GM23338 (cell line): ENCODE results near the gene GNA15. TPM values are rescaled to one million over a fixed set of nuclear protein-coding genes. Genes with fewer than 3 reads are reported as not detected.
A peak's percentile ranks its signal among the peaks of the same experiment; 100 is the strongest.

Experiments
- ATAC-seq: fragments of 200-7000 bp; cut with Tn5 transposase; 3 replicates; pipeline ENCODE4 v1.9.1; 2020
- DNase-seq: peaks from one replicate; pipeline ENCODE4 v3.0.0-alpha.2; 2015; ENCODE audit warnings: low spot score
- H2AFZ ChIP-seq: fragments of 200-600 bp; sonication (generic); 2 replicates; pipeline ENCODE4 v1.8.0; 2016; ENCODE audit warnings: antibody characterized with exemption, mild to moderate bottlenecking, moderate library complexity
- H3F3A ChIP-seq: fragments of 200-600 bp; sonication (generic); replicated peaks from 2 replicates; pipeline ENCODE4 v1.8.0; 2017; ENCODE audit warnings: antibody characterized with exemption, mixed run types, low read depth
- H3K27ac ChIP-seq: fragments of 200-600 bp; sonication (generic); 2 replicates; pipeline ENCODE4 v1.6.1; 2016; ENCODE audit warnings: low read depth
- H3K27me3 ChIP-seq: fragments of 200-600 bp; sonication (generic); 2 replicates; pipeline ENCODE4 v1.8.0; 2016; ENCODE audit warnings: mild to moderate bottlenecking, mixed run types, moderate library complexity; ENCODE audit not compliant: insufficient read depth
- H3K36me3 ChIP-seq: fragments of 200-600 bp; sonication (generic); 2 replicates; pipeline ENCODE4 v1.8.0; 2016; ENCODE audit warnings: mild to moderate bottlenecking; ENCODE audit not compliant: insufficient read depth
- H3K4me1 ChIP-seq: fragments of 200-600 bp; sonication (generic); 2 replicates; pipeline ENCODE4 v1.8.0; 2016; ENCODE audit warnings: mild to moderate bottlenecking, moderate library complexity; ENCODE audit not compliant: insufficient read depth
- H3K4me2 ChIP-seq: fragments of 200-600 bp; sonication (generic); 2 replicates; pipeline ENCODE4 v1.7.1; 2017; ENCODE audit warnings: mixed run types
- H3K4me3 ChIP-seq: fragments of 200-600 bp; sonication (generic); 2 replicates; pipeline ENCODE4 v1.6.1; 2016; ENCODE audit warnings: mixed run types
- H3K79me2 ChIP-seq: fragments of 200-600 bp; sonication (generic); replicated peaks from 2 replicates; pipeline ENCODE4 v1.8.0; 2017; ENCODE audit warnings: mild to moderate bottlenecking; ENCODE audit not compliant: insufficient read depth
- H3K9me2 ChIP-seq: fragments of 200-600 bp; sonication (generic); 2 replicates; pipeline ENCODE4 v1.8.0; 2017; ENCODE audit not compliant: insufficient read depth
- H4K20me1 ChIP-seq: fragments of 200-600 bp; sonication (generic); replicated peaks from 2 replicates; pipeline ENCODE4 v1.8.0; 2017; ENCODE audit warnings: mild to moderate bottlenecking; ENCODE audit not compliant: insufficient read depth
- H3K27ac Mint-ChIP-seq: 2 replicates; pipeline ENCODE4 v1.8.0; 2020; ENCODE audit warnings: inconsistent platforms, mild to moderate bottlenecking, moderate library complexity, mixed read lengths
- H3K27me3 Mint-ChIP-seq: 3 replicates; pipeline ENCODE4 v1.8.0; 2022; ENCODE audit warnings: low read depth, mild to moderate bottlenecking, moderate library complexity, mixed read lengths, inconsistent platforms; ENCODE audit not compliant: insufficient read depth, poor library complexity
- H3K36me3 Mint-ChIP-seq: 3 replicates; pipeline ENCODE4 v1.8.0; 2021; ENCODE audit warnings: low read depth, mild to moderate bottlenecking, inconsistent platforms, moderate library complexity, mixed read lengths
- H3K4me1 Mint-ChIP-seq: 3 replicates; pipeline ENCODE4 v1.8.0; 2020; ENCODE audit warnings: mild to moderate bottlenecking, inconsistent platforms, mixed read lengths
- H3K4me3 Mint-ChIP-seq: 3 replicates; pipeline ENCODE4 v1.8.0; 2021; ENCODE audit warnings: moderate library complexity, mild to moderate bottlenecking, inconsistent platforms, mixed read lengths
- H3K9me3 Mint-ChIP-seq: 3 replicates; pipeline ENCODE4 v1.8.0; 2020; ENCODE audit warnings: moderate library complexity, mild to moderate bottlenecking, inconsistent platforms, mixed read lengths
- CREB1 ChIP-seq: fragments of 250-450 bp; sonication (Bioruptor Pico); IDR thresholded peaks from 2 replicates; pipeline ENCODE4 v1.5.0; 2020; ENCODE audit warnings: low read depth, mild to moderate bottlenecking, moderate library complexity
- EZH2 ChIP-seq: fragments of 200-600 bp; sonication (generic); IDR thresholded peaks from one replicate; pipeline ENCODE4 v1.8.0; 2017; ENCODE audit warnings: antibody characterized with exemption, mild to moderate bottlenecking, low read depth; ENCODE audit not compliant: unreplicated experiment
- EZH2phosphoT487 ChIP-seq: fragments of 200-600 bp; sonication (generic); IDR thresholded peaks from one replicate; pipeline ENCODE4 v1.8.1; 2018; ENCODE audit warnings: antibody characterized with exemption; ENCODE audit not compliant: unreplicated experiment
- JUNB ChIP-seq: IDR thresholded peaks from one replicate; pipeline ENCODE4 v1.6.1; 2016; ENCODE audit warnings: antibody characterized with exemption; ENCODE audit not compliant: unreplicated experiment
- NANOG ChIP-seq: IDR thresholded peaks from 2 replicates; pipeline ENCODE4 v1.6.1; 2016; ENCODE audit warnings: antibody characterized with exemption, borderline replicate concordance
- STAT1 ChIP-seq: IDR thresholded peaks from one replicate; pipeline ENCODE4 v1.6.1; 2016; ENCODE audit warnings: antibody characterized with exemption; ENCODE audit not compliant: unreplicated experiment
- ZNF114 ChIP-seq: fragments of 250-450 bp; sonication (Bioruptor Pico); IDR thresholded peaks from 2 replicates; pipeline ENCODE4 v1.5.0; 2020; ENCODE audit warnings: mild to moderate bottlenecking, moderate library complexity
- ZNF331 ChIP-seq: fragments of 250-450 bp; sonication (Bioruptor Pico); IDR thresholded peaks from 2 replicates; pipeline ENCODE4 v1.5.0; 2020; ENCODE audit warnings: low read depth, mild to moderate bottlenecking, moderate library complexity
- polyA plus RNA-seq: library from polyadenylated mRNA; unstranded; fragments of >200 nt; fragmentation: Nextera tagmentation; extraction: Ambion mirVana; gene quantifications from 2 replicates; pipeline ENCODE4 v1.2.1, GENCODE V29; 2016
- total RNA-seq: library from RNA; depleted of rRNA; stranded (reverse); fragments of >200 nt; shearing (Covaris generic); gene quantifications from 2 replicates; pipeline ENCODE4 v1.2.3, GENCODE V29; 2014
- TF ChIP-seq, protein P1 (sequence below): fragments of 250-450 bp; sonication (Bioruptor Pico); IDR thresholded peaks from 2 replicates; pipeline ENCODE4 v1.5.0; 2020; ENCODE audit warnings: mild to moderate bottlenecking, moderate library complexity
- TF ChIP-seq, protein P2 (sequence below): IDR thresholded peaks from one replicate; pipeline ENCODE4 v1.6.1; 2018; ENCODE audit warnings: antibody characterized with exemption; ENCODE audit not compliant: unreplicated experiment

GNA15 gene
- total and polyA plus RNA-seq, 2 experiments from 2014 or later = 0.14 to 0.31 TPM

DNA sequence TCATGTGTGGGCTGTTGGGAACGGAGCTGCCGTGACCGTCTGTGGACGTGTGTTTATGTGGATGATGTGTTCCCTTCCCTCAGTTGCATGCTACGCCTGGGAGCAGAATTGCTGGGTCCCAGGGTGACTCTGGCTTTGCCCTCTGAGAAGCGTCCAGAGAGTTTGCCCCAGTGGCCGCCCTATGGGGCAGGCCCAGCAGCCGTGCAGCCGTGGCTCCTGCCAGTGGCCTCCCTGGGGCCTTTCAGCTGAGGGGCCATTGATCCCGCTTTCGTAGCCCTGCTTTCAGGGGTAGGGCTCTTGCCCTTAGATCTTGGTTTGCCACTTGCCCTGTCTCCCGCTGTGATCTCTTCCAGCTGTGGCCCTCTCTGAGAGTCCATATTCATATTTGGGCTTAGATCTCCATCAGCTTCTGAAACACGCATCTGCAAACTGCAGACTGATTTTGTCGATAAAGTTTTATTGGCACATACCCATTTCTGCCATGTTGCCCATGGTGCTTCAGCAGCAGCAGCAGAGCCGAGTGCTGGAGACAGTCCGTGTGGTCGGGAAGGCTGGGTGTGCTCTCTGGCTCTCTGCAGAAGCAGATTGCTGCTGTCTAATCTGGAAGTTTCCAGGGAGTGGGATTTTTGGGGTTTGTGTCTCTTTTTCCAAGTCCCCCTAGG, 24.1 kb upstream of the GNA15 start:
- Histone ChIP-seq H3F3A (no peaks in the 10 kb centered on the region), H3K4me1 (0 out of 2 replicates have a peak, but pooled peaks cover 4% of the 10 kb centered on the region), H3K27ac (no peak overlapping the region), H4K20me1 (no peaks in the 10 kb centered on the region; the same call in 1 of the 2 replicates), H3K4me3 (no peak overlapping the region), H2AFZ (no peak overlapping the region), H3K9me2 (no peaks in the 10 kb centered on the region), H3K27me3 (no peaks in the 10 kb centered on the region), H3K79me2 (peaks cover 26% of the 10 kb centered on the region), H3K36me3 (no peaks in the 10 kb centered on the region), H3K4me2 (no peak overlapping the region)
- Mint-ChIP-seq H3K36me3 (peaks cover 6% of the 10 kb centered on the region; the same call in 2 of the 3 replicates), H3K27ac (no peak overlapping the region), H3K27me3 (peaks cover 12% of the 10 kb centered on the region), H3K9me3 (no peaks in the 10 kb centered on the region; the same call in 1 of the 3 replicates), H3K4me1 (peaks cover 30% of the 10 kb centered on the region), H3K4me3 (no peak overlapping the region)
- ATAC-seq = no peak
- no peak for DNase-seq
- TF ChIP-seq NANOG = no peak
- TF ChIP-seq, protein P1, sequence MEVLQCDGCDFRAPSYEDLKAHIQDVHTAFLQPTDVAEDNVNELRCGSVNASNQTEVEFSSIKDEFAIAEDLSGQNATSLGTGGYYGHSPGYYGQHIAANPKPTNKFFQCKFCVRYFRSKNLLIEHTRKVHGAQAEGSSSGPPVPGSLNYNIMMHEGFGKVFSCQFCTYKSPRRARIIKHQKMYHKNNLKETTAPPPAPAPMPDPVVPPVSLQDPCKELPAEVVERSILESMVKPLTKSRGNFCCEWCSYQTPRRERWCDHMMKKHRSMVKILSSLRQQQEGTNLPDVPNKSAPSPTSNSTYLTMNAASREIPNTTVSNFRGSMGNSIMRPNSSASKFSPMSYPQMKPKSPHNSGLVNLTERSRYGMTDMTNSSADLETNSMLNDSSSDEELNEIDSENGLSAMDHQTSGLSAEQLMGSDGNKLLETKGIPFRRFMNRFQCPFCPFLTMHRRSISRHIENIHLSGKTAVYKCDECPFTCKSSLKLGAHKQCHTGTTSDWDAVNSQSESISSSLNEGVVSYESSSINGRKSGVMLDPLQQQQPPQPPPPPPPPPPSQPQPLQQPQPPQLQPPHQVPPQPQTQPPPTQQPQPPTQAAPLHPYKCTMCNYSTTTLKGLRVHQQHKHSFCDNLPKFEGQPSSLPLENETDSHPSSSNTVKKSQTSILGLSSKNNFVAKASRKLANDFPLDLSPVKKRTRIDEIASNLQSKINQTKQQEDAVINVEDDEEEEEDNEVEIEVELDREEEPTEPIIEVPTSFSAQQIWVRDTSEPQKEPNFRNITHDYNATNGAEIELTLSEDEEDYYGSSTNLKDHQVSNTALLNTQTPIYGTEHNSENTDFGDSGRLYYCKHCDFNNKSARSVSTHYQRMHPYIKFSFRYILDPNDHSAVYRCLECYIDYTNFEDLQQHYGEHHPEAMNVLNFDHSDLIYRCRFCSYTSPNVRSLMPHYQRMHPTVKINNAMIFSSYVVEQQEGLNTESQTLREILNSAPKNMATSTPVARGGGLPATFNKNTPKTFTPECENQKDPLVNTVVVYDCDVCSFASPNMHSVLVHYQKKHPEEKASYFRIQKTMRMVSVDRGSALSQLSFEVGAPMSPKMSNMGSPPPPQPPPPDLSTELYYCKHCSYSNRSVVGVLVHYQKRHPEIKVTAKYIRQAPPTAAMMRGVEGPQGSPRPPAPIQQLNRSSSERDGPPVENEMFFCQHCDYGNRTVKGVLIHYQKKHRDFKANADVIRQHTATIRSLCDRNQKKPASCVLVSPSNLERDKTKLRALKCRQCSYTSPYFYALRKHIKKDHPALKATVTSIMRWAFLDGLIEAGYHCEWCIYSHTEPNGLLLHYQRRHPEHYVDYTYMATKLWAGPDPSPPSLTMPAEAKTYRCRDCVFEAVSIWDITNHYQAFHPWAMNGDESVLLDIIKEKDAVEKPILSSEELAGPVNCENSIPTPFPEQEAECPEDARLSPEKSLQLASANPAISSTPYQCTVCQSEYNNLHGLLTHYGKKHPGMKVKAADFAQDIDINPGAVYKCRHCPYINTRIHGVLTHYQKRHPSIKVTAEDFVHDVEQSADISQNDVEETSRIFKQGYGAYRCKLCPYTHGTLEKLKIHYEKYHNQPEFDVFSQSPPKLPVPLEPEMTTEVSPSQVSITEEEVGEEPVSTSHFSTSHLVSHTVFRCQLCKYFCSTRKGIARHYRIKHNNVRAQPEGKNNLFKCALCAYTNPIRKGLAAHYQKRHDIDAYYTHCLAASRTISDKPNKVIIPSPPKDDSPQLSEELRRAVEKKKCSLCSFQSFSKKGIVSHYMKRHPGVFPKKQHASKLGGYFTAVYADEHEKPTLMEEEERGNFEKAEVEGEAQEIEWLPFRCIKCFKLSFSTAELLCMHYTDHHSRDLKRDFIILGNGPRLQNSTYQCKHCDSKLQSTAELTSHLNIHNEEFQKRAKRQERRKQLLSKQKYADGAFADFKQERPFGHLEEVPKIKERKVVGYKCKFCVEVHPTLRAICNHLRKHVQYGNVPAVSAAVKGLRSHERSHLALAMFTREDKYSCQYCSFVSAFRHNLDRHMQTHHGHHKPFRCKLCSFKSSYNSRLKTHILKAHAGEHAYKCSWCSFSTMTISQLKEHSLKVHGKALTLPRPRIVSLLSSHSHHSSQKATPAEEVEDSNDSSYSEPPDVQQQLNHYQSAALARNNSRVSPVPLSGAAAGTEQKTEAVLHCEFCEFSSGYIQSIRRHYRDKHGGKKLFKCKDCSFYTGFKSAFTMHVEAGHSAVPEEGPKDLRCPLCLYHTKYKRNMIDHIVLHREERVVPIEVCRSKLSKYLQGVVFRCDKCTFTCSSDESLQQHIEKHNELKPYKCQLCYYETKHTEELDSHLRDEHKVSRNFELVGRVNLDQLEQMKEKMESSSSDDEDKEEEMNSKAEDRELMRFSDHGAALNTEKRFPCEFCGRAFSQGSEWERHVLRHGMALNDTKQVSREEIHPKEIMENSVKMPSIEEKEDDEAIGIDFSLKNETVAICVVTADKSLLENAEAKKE (CRISPR knock-in tag) = no peak

DNA sequence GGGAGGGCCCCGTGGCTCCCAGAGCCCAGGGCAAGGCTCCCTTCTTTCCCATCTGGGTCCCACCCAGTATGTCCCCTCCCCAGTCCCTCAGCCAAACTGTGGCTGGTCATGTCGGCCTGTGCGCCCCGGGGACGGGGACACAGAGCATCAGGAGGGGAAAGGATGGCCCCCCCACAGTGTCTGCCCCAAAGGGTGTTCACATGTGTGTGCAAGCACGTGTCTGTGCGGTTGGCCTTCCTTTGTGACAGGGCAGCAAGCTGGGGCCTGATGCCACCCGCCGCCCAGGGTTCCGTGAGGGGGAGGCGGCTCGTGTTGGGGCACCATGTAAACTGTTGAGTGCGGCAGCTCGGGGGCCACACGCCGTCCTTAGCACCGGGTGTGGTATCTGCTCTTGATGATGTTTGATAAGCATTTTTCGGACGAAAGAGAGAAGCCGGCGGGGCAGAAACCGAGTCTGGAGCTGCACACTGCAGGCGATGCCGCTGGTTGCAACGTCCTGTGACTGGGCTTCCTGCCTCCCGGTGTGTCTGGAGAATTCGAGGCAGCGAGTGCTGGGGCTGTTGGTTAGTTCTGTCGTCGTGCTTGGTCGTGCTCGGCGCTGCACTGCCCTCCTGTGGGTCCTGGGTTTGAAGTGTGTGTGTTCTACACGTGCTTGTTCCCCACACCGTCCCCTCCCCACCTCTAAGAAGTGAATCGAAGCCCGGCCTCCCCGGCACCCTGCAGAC, 23.3 kb upstream of the GNA15 start:
- Histone ChIP-seq H4K20me1 (no peaks in the 10 kb centered on the region; the same call in 1 of the 2 replicates), H3K27ac (0 out of 2 replicates have a peak overlapping the region, but pooled peaks have one; percentile 59), H3K4me1 (0 out of 2 replicates have a peak, but pooled peaks cover 4% of the 10 kb centered on the region), H3K79me2 (peaks cover 18% of the 10 kb centered on the region), H3K4me2 (no peak overlapping the region), H3K27me3 (no peaks in the 10 kb centered on the region), H3K4me3 (no peak overlapping the region), H3K36me3 (no peaks in the 10 kb centered on the region), H3K9me2 (no peaks in the 10 kb centered on the region), H3F3A (no peaks in the 10 kb centered on the region), H2AFZ (no peak overlapping the region)
- DNase-seq = no peak
- Mint-ChIP-seq H3K9me3 (no peaks in the 10 kb centered on the region; the same call in 1 of the 3 replicates), H3K4me3 (no peak overlapping the region), H3K27ac (no peak overlapping the region), H3K4me1 (peaks cover 25% of the 10 kb centered on the region), H3K27me3 (peaks cover 14% of the 10 kb centered on the region), H3K36me3 (peaks cover 6% of the 10 kb centered on the region; the same call in 2 of the 3 replicates)
- peak; percentile 7; the same call in 2 of the 3 replicates for ATAC-seq
- TF ChIP-seq, protein P2, sequence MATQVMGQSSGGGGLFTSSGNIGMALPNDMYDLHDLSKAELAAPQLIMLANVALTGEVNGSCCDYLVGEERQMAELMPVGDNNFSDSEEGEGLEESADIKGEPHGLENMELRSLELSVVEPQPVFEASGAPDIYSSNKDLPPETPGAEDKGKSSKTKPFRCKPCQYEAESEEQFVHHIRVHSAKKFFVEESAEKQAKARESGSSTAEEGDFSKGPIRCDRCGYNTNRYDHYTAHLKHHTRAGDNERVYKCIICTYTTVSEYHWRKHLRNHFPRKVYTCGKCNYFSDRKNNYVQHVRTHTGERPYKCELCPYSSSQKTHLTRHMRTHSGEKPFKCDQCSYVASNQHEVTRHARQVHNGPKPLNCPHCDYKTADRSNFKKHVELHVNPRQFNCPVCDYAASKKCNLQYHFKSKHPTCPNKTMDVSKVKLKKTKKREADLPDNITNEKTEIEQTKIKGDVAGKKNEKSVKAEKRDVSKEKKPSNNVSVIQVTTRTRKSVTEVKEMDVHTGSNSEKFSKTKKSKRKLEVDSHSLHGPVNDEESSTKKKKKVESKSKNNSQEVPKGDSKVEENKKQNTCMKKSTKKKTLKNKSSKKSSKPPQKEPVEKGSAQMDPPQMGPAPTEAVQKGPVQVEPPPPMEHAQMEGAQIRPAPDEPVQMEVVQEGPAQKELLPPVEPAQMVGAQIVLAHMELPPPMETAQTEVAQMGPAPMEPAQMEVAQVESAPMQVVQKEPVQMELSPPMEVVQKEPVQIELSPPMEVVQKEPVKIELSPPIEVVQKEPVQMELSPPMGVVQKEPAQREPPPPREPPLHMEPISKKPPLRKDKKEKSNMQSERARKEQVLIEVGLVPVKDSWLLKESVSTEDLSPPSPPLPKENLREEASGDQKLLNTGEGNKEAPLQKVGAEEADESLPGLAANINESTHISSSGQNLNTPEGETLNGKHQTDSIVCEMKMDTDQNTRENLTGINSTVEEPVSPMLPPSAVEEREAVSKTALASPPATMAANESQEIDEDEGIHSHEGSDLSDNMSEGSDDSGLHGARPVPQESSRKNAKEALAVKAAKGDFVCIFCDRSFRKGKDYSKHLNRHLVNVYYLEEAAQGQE = no peak
- TF ChIP-seq EZH2phosphoT487 = no peak
- TF ChIP-seq NANOG = no peak
- no peak for TF ChIP-seq ZNF114 (CRISPR knock-in tag)
- TF ChIP-seq EZH2 = no peak
- no peak for TF ChIP-seq ZNF331
- no peak for TF ChIP-seq STAT1
- TF ChIP-seq CREB1 (CRISPR knock-in tag) = no peak
- no peak for TF ChIP-seq JUNB
